HCT116 (cell line): Measurements from ENCODE around the gene PKN1. TPM values are rescaled to one million over a fixed set of nuclear protein-coding genes. Genes with fewer than 3 reads are reported as not detected.

Experiments
- ATAC-seq: fragments of 200-7000 bp; cut with Tn5 transposase; 2 replicates; pipeline ENCODE4 v1.9.1; 2020; ENCODE audit warnings: mild to moderate bottlenecking, moderate library complexity
- BruUV-seq: library from RNA; stranded (reverse); fragments of 400-500 nt; replicated peaks from 2 replicates; lab custom pipeline; 2021; lab: Mats Ljungman, UMichigan
- CTCF ChIA-PET: fragments of 300-600 bp; sonication (Branson Sonifier 250); formaldehyde crosslinking; loops from one replicate; lab custom pipeline; 2021; ENCODE audit warnings: antibody characterized with exemption; lab: Charles Lee
- POLR2A ChIA-PET: fragments of 300-600, 350-600 bp; sonication (Branson Sonifier 250); formaldehyde crosslinking; loops from one replicate; lab custom pipeline; 2021; ENCODE audit warnings: antibody characterized with exemption; lab: Charles Lee
- RAD21 ChIA-PET, 2 experiments: fragments of 300-600 bp; sonication (Branson Sonifier 250); formaldehyde crosslinking; loops; one replicate each; lab custom pipeline; 2023; ENCODE audit warnings: low total read pairs in 2 of 2; ENCODE audit not compliant: uncharacterized antibody in 2 of 2, unreplicated experiment in 2 of 2, low non-redundant PET in 1 of 2; lab: Charles Lee
- DNase-seq: peaks from one replicate; pipeline ENCODE4 v3.0.0-alpha.2; 2010; ENCODE audit warnings: low read depth, low spot score
- H2AFZ ChIP-seq: fragments of 200-600 bp; shearing (Covaris generic), sonication (generic); 2 replicates; pipeline ENCODE4 v1.6.1; 2017; ENCODE audit warnings: low read depth, mixed run types, mixed read lengths, antibody characterized with exemption, low read length; ENCODE audit not compliant: poor library complexity, severe bottlenecking
- H3K27ac ChIP-seq: 2 replicates; pipeline ENCODE4 v1.5.1; 2012; ENCODE audit warnings: low read depth, low read length
- H3K27me3 ChIP-seq: fragments of 200-600 bp; sonication (generic); 2 replicates; pipeline ENCODE4 v1.6.1; 2016; ENCODE audit warnings: mixed run types, low read length, mixed read lengths; ENCODE audit not compliant: insufficient read depth
- H3K36me3 ChIP-seq, 2 experiments: fragments of 200-500 bp in 1 of 2; fragments of 200-600 bp in 1 of 2; sonication (Bioruptor generic) in 1 of 2; sonication (generic) in 1 of 2; 2 replicates each; pipeline versions ENCODE4 v1.5.1 to v1.6.1; 2014 to 2016; ENCODE audit warnings: low read length in 2 of 2, inconsistent platforms in 1 of 2, mixed read lengths in 1 of 2, mixed run types in 1 of 2; ENCODE audit not compliant: insufficient read depth in 2 of 2, control insufficient read depth in 1 of 2
- H3K4me1 ChIP-seq, 2 experiments: fragments of 200-600 bp in 1 of 2; sonication (generic) in 1 of 2; 2 replicates each; pipeline versions ENCODE4 v1.5.1 to v1.6.1; 2012 to 2017; ENCODE audit warnings: low read length in 2 of 2, inconsistent platforms in 1 of 2, mild to moderate bottlenecking in 1 of 2, mixed read lengths in 1 of 2, mixed run types in 1 of 2, moderate library complexity in 1 of 2; ENCODE audit not compliant: insufficient read depth in 2 of 2, control insufficient read depth in 1 of 2
- H3K4me2 ChIP-seq: fragments of 200-600 bp; sonication (generic); 2 replicates; pipeline ENCODE4 v1.6.1; 2017; ENCODE audit warnings: mixed run types, low read length, mixed read lengths
- H3K4me3 ChIP-seq, 2 experiments: fragments of 200-600 bp in 1 of 2; sonication (generic) in 1 of 2; replicated peaks in 1 of 2; 2 replicates each; pipeline ENCODE4 v1.5.1; 2011 to 2016; ENCODE audit warnings: low read length in 2 of 2, control low read depth in 1 of 2, low read depth in 1 of 2, mild to moderate bottlenecking in 1 of 2, mixed read lengths in 1 of 2, mixed run types in 1 of 2
- H3K79me2 ChIP-seq: fragments of 200-600 bp; sonication (generic); 2 replicates; pipeline ENCODE4 v1.6.1; 2017; ENCODE audit warnings: mild to moderate bottlenecking, mixed run types, low read length, moderate library complexity, mixed read lengths; ENCODE audit not compliant: insufficient read depth
- H3K9ac ChIP-seq: fragments of 200-600 bp; sonication (generic); 2 replicates; pipeline ENCODE4 v1.6.1; 2016; ENCODE audit warnings: low read length, mixed read lengths
- H3K9me2 ChIP-seq: fragments of 200-600 bp; sonication (generic), shearing (Covaris generic); 2 replicates; pipeline ENCODE4 v1.6.1; 2017; ENCODE audit warnings: mixed run types, mild to moderate bottlenecking, moderate library complexity; ENCODE audit not compliant: insufficient read depth
- H3K9me3 ChIP-seq, 2 experiments: fragments of 200-500 bp in 1 of 2; fragments of 200-600 bp in 1 of 2; sonication (Bioruptor generic) in 1 of 2; sonication (generic) in 1 of 2; 2 replicates each; pipeline ENCODE4 v1.6.1; 2014 to 2017; ENCODE audit warnings: low read length in 2 of 2, mixed read lengths in 2 of 2, inconsistent platforms in 1 of 2, low read depth in 1 of 2, mild to moderate bottlenecking in 1 of 2, mixed run types in 1 of 2, moderate library complexity in 1 of 2; ENCODE audit not compliant: control insufficient read depth in 1 of 2, insufficient read depth in 1 of 2
- H4K20me1 ChIP-seq: fragments of 200-600 bp; sonication (generic), shearing (Covaris generic); 2 replicates; pipeline ENCODE4 v1.6.1; 2017; ENCODE audit warnings: mixed run types, mild to moderate bottlenecking, moderate library complexity; ENCODE audit not compliant: insufficient read depth
- CEBPB ChIP-seq: IDR thresholded peaks from 2 replicates; pipeline ENCODE4 v1.6.1; 2012; ENCODE audit warnings: low read depth
- EGR1 ChIP-seq: IDR thresholded peaks from 2 replicates; pipeline ENCODE4 v1.6.1; 2012; ENCODE audit warnings: low read depth
- ELF1 ChIP-seq: IDR thresholded peaks from 2 replicates; pipeline ENCODE4 v1.6.1; 2012; ENCODE audit warnings: low read depth, borderline replicate concordance
- EZH2 ChIP-seq: fragments of 200-600 bp; sonication (generic); IDR thresholded peaks from 2 replicates; pipeline ENCODE4 v1.6.1; 2017; ENCODE audit warnings: antibody characterized with exemption, mixed run types
- EZH2phosphoT487 ChIP-seq: fragments of 200-600 bp; IDR thresholded peaks from 2 replicates; pipeline ENCODE4 v1.6.1; 2018; ENCODE audit warnings: antibody characterized with exemption, borderline replicate concordance
- POLR2A ChIP-seq: IDR thresholded peaks from 2 replicates; pipeline ENCODE4 v1.7.0; 2011; ENCODE audit warnings: borderline replicate concordance; ENCODE audit not compliant: insufficient read depth, insufficient read length; ENCODE audit errors: extremely low read depth
- RAD21 ChIP-seq: IDR thresholded peaks from 2 replicates; pipeline ENCODE4 v1.6.1; 2012; ENCODE audit warnings: low read depth, mild to moderate bottlenecking
- SIN3A ChIP-seq: IDR thresholded peaks from 2 replicates; pipeline ENCODE4 v1.6.1; 2012; ENCODE audit warnings: low read depth
- SP1 ChIP-seq: IDR thresholded peaks from 2 replicates; pipeline ENCODE4 v1.6.1; 2012; ENCODE audit warnings: low read depth
- SRF ChIP-seq: IDR thresholded peaks from 2 replicates; pipeline ENCODE4 v1.6.1; 2012; ENCODE audit warnings: low read depth
- TCF7L2 ChIP-seq: IDR thresholded peaks from 2 replicates; pipeline ENCODE4 v1.7.0; 2011; ENCODE audit warnings: borderline replicate concordance, inconsistent platforms; ENCODE audit not compliant: insufficient read depth, insufficient read length; ENCODE audit errors: extremely low read depth
- YY1 ChIP-seq: IDR thresholded peaks from 2 replicates; pipeline ENCODE4 v1.6.1; 2011; ENCODE audit warnings: low read length, low read depth, moderate library complexity, mild to moderate bottlenecking; ENCODE audit not compliant: insufficient replicate concordance; ENCODE audit errors: extremely low read depth
- ZFX ChIP-seq: fragments of 450-650 bp; IDR thresholded peaks from 2 replicates; pipeline ENCODE4 v1.6.1; 2017
- ZNF274 ChIP-seq: fragments of 200-500 bp; sonication (Bioruptor generic); IDR thresholded peaks from 2 replicates; pipeline ENCODE4 v1.6.1; 2014; ENCODE audit warnings: mild to moderate bottlenecking, low read depth, low read length, inconsistent platforms
- intact Hi-C: fragments of 100-400 bp; cut with micrococcal nuclease; formaldehyde crosslinking; loops from 2 replicates; pipeline ENCODE4 v1.10.0; 2022
- total RNA-seq: library from RNA; stranded (reverse); gene quantifications from one replicate; pipeline ENCODE4 v1.2.1, GENCODE V29; 2021; ENCODE audit not compliant: unreplicated experiment
- TF ChIP-seq, protein P1 (sequence below): IDR thresholded peaks from 2 replicates; pipeline ENCODE4 v1.6.1; 2012
- TF ChIP-seq, protein P2 (sequence below): IDR thresholded peaks from 2 replicates; pipeline ENCODE4 v1.6.1; 2012
- TF ChIP-seq, protein P3 (sequence below): IDR thresholded peaks from 2 replicates; pipeline ENCODE4 v1.6.1; 2012; ENCODE audit warnings: low read depth
- TF ChIP-seq, protein P4 (sequence below): IDR thresholded peaks from 2 replicates; pipeline ENCODE4 v1.6.1; 2011; ENCODE audit warnings: mild to moderate bottlenecking, low read length, moderate library complexity; ENCODE audit not compliant: insufficient replicate concordance; ENCODE audit errors: extremely low read depth
- TF ChIP-seq, protein P5 (sequence below), 3 experiments: fragments of 200-600 bp in 1 of 3; sonication (generic) in 1 of 3; IDR thresholded peaks in 2 of 3; conservative IDR thresholded peaks in 1 of 3; 2 replicates each; pipeline ENCODE4 v1.5.1; 2012 to 2017; ENCODE audit warnings: low read depth in 2 of 3, low read length in 2 of 3, antibody characterized with exemption in 1 of 3, borderline replicate concordance in 1 of 3, control low read depth in 1 of 3, mild to moderate bottlenecking in 1 of 3, mixed read lengths in 1 of 3, mixed run types in 1 of 3, moderate library complexity in 1 of 3; ENCODE audit not compliant: insufficient read depth in 1 of 3

Gene PKN1
- total RNA-seq, 1 experiment from 2014 or later: 248 TPM

DNA sequence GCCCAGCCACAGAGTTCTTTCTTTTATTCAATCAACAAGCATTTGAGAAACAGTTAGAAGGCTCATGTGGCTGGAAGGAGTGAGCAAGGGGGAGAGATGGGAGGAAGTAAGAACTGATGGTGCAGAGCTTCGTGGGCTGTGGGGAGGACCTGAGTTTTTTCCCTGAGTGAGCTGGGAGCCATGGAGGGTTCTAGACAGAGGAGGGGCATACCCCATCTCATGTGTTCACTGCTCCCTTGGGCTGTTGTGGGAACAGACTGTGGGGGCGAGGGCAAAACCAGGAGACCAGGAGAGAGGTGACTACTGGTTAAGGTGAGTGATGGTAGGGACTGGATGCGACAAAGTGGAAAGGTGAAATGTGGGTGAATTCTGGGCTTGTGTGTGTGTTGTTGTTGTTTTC is 2.4 kb upstream of the PKN1 start:
- no TSS peak for BruUV-seq
- no peak overlapping the region for H3K9ac ChIP-seq
- H3K4me1 ChIP-seq: peaks cover 21 to 37% of the 10 kb centered on the region in 2 experiments
- no peaks in the 10 kb centered on the region for H3K9me3 ChIP-seq
- no peaks in the 10 kb centered on the region for H3K36me3 ChIP-seq
- DNase-seq (no peak), ATAC-seq (no peak)
- ChIA-PET CTCF (no interaction called here), RAD21 (no interaction called here), POLR2A (no interaction called here)
- no peak overlapping the region for H2AFZ ChIP-seq
- no peaks in the 10 kb centered on the region for H4K20me1 ChIP-seq
- H3K9me2 ChIP-seq: no peaks in the 10 kb centered on the region
- intact Hi-C loops: loop anchor here (10.0 kb wide), 1 partner anchor 54 kb away; no protein-coding TSS in a partner anchor
- H3K4me2 ChIP-seq: no peak overlapping the region
- no peaks in the 10 kb centered on the region for H3K27me3 ChIP-seq
- H3K79me2 ChIP-seq: peaks cover 23% of the 10 kb centered on the region
- H3K4me3 ChIP-seq: no peak overlapping the region
- no peak overlapping the region for H3K27ac ChIP-seq
- TF ChIP-seq SRF (no peak), YY1 (no peak), EZH2 (no peak), SP1 (no peak), SIN3A (no peak), ZNF274 (no peak), ZFX (no peak), EGR1 (no peak), POLR2A (no peak), CEBPB (no peak), ELF1 (no peak), RAD21 (no peak), EZH2phosphoT487 (no peak), TCF7L2 (no peak)
- TF ChIP-seq, protein P1, sequence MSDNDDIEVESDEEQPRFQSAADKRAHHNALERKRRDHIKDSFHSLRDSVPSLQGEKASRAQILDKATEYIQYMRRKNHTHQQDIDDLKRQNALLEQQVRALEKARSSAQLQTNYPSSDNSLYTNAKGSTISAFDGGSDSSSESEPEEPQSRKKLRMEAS: no peak
- TF ChIP-seq, protein P2, sequence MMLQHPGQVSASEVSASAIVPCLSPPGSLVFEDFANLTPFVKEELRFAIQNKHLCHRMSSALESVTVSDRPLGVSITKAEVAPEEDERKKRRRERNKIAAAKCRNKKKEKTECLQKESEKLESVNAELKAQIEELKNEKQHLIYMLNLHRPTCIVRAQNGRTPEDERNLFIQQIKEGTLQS: no peak
- TF ChIP-seq, protein P3, sequence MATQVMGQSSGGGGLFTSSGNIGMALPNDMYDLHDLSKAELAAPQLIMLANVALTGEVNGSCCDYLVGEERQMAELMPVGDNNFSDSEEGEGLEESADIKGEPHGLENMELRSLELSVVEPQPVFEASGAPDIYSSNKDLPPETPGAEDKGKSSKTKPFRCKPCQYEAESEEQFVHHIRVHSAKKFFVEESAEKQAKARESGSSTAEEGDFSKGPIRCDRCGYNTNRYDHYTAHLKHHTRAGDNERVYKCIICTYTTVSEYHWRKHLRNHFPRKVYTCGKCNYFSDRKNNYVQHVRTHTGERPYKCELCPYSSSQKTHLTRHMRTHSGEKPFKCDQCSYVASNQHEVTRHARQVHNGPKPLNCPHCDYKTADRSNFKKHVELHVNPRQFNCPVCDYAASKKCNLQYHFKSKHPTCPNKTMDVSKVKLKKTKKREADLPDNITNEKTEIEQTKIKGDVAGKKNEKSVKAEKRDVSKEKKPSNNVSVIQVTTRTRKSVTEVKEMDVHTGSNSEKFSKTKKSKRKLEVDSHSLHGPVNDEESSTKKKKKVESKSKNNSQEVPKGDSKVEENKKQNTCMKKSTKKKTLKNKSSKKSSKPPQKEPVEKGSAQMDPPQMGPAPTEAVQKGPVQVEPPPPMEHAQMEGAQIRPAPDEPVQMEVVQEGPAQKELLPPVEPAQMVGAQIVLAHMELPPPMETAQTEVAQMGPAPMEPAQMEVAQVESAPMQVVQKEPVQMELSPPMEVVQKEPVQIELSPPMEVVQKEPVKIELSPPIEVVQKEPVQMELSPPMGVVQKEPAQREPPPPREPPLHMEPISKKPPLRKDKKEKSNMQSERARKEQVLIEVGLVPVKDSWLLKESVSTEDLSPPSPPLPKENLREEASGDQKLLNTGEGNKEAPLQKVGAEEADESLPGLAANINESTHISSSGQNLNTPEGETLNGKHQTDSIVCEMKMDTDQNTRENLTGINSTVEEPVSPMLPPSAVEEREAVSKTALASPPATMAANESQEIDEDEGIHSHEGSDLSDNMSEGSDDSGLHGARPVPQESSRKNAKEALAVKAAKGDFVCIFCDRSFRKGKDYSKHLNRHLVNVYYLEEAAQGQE: no peak
- TF ChIP-seq, protein P4, sequence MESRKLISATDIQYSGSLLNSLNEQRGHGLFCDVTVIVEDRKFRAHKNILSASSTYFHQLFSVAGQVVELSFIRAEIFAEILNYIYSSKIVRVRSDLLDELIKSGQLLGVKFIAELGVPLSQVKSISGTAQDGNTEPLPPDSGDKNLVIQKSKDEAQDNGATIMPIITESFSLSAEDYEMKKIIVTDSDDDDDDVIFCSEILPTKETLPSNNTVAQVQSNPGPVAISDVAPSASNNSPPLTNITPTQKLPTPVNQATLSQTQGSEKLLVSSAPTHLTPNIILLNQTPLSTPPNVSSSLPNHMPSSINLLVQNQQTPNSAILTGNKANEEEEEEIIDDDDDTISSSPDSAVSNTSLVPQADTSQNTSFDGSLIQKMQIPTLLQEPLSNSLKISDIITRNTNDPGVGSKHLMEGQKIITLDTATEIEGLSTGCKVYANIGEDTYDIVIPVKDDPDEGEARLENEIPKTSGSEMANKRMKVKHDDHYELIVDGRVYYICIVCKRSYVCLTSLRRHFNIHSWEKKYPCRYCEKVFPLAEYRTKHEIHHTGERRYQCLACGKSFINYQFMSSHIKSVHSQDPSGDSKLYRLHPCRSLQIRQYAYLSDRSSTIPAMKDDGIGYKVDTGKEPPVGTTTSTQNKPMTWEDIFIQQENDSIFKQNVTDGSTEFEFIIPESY: no peak
- TF ChIP-seq, protein P5, sequence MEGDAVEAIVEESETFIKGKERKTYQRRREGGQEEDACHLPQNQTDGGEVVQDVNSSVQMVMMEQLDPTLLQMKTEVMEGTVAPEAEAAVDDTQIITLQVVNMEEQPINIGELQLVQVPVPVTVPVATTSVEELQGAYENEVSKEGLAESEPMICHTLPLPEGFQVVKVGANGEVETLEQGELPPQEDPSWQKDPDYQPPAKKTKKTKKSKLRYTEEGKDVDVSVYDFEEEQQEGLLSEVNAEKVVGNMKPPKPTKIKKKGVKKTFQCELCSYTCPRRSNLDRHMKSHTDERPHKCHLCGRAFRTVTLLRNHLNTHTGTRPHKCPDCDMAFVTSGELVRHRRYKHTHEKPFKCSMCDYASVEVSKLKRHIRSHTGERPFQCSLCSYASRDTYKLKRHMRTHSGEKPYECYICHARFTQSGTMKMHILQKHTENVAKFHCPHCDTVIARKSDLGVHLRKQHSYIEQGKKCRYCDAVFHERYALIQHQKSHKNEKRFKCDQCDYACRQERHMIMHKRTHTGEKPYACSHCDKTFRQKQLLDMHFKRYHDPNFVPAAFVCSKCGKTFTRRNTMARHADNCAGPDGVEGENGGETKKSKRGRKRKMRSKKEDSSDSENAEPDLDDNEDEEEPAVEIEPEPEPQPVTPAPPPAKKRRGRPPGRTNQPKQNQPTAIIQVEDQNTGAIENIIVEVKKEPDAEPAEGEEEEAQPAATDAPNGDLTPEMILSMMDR (IDR thresholded peaks at IDR 0.05 in 2 of 3, conservative IDR thresholded peaks at IDR 0.05 in 1 of 3; ENCODE audit: borderline replicate concordance in 1 of 3, insufficient read depth in 1 of 3, low read depth in 2 of 3, low read length in 2 of 3): no peak
